Neural cell (in vitro differentiated cells): ENCODE results near the gene MRPS6. TPM values are rescaled to one million over a fixed set of nuclear protein-coding genes. Genes with fewer than 3 reads are reported as not detected.

ENCODE experiments used
- H2AFZ ChIP-seq: fragments of 200-600, 300-800 bp; sonication (generic), shearing (Covaris generic); 2 replicates; pipeline ENCODE4 v1.6.0; 2014; ENCODE audit warnings: low read depth, mild to moderate bottlenecking, antibody characterized with exemption, low read length, moderate library complexity
- H3F3A ChIP-seq: fragments of 200-600 bp; shearing (Covaris generic); 2 replicates; pipeline ENCODE4 v1.6.1; 2016; ENCODE audit warnings: mild to moderate bottlenecking, moderate library complexity, mixed read lengths, antibody characterized with exemption, low read length; ENCODE audit not compliant: insufficient read depth, poor library complexity, severe bottlenecking
- H3K27ac ChIP-seq: fragments of 200-600, 300-800 bp; sonication (generic), shearing (Covaris generic); 2 replicates; pipeline ENCODE4 v1.5.1; 2014; ENCODE audit warnings: mild to moderate bottlenecking, low read length, moderate library complexity
- H3K27me3 ChIP-seq: fragments of 300-800, 200-600 bp; sonication (generic), shearing (Covaris generic); 2 replicates; pipeline ENCODE4 v1.6.0; 2014; ENCODE audit warnings: mild to moderate bottlenecking, low read depth, low read length, moderate library complexity; ENCODE audit not compliant: insufficient read depth
- H3K36me3 ChIP-seq: fragments of 300-800, 200-600 bp; sonication (generic), shearing (Covaris generic); 2 replicates; pipeline ENCODE4 v1.5.1; 2014; ENCODE audit warnings: mild to moderate bottlenecking, antibody characterized with exemption, low read length, moderate library complexity; ENCODE audit not compliant: insufficient read depth
- H3K4me2 ChIP-seq: fragments of 300-800, 200-600 bp; sonication (generic), shearing (Covaris generic); 2 replicates; pipeline ENCODE4 v1.6.0; 2014; ENCODE audit warnings: mild to moderate bottlenecking, low read length
- H3K4me3 ChIP-seq: fragments of 300-800, 200-600 bp; sonication (generic), shearing (Covaris generic); 2 replicates; pipeline ENCODE4 v1.5.1; 2014; ENCODE audit warnings: mild to moderate bottlenecking, low read length, moderate library complexity
- H3K79me2 ChIP-seq: fragments of 200-600 bp; shearing (Covaris generic); replicated peaks from 2 replicates; pipeline ENCODE4 v1.6.0; 2014; ENCODE audit warnings: mild to moderate bottlenecking, low read length, moderate library complexity; ENCODE audit not compliant: insufficient read depth
- H3K9ac ChIP-seq: fragments of 300-800, 200-600 bp; sonication (generic), shearing (Covaris generic); 2 replicates; pipeline ENCODE4 v1.6.1; 2016; ENCODE audit warnings: mild to moderate bottlenecking, low read length, mixed read lengths
- H3K9me2 ChIP-seq: fragments of 200-600 bp; shearing (Covaris generic); 2 replicates; pipeline ENCODE4 v1.6.1; 2016; ENCODE audit warnings: mild to moderate bottlenecking, low read length, mixed read lengths; ENCODE audit not compliant: insufficient read depth
- H3K9me3 ChIP-seq: fragments of 200-600, 300-800 bp; sonication (generic), shearing (Covaris generic); 2 replicates; pipeline ENCODE4 v1.6.1; 2016; ENCODE audit warnings: mild to moderate bottlenecking, mixed run types, low read length, moderate library complexity, mixed read lengths
- H4K20me1 ChIP-seq: fragments of 200-600 bp; shearing (Covaris generic); 2 replicates; pipeline ENCODE4 v1.6.1; 2016; ENCODE audit warnings: mild to moderate bottlenecking, mixed run types; ENCODE audit not compliant: insufficient read depth
- CTCF ChIP-seq: fragments of 450-650 bp; IDR thresholded peaks from 2 replicates; pipeline ENCODE4 v1.5.1; 2014; ENCODE audit warnings: antibody characterized with exemption, mild to moderate bottlenecking, moderate library complexity; ENCODE audit not compliant: poor library complexity, severe bottlenecking
- EP300 ChIP-seq: fragments of 450-650 bp; conservative IDR thresholded peaks from 2 replicates; pipeline ENCODE4 v1.6.1; 2014; ENCODE audit warnings: antibody characterized with exemption, mild to moderate bottlenecking, moderate library complexity; ENCODE audit not compliant: poor library complexity, severe bottlenecking
- EZH2 ChIP-seq: fragments of 200-600, 300-800 bp; shearing (Covaris generic), sonication (generic); IDR thresholded peaks from 2 replicates; pipeline ENCODE4 v1.6.1; 2014; ENCODE audit warnings: antibody characterized with exemption, low read length, borderline replicate concordance, mild to moderate bottlenecking; ENCODE audit not compliant: insufficient read depth, poor library complexity, severe bottlenecking
- MXI1 ChIP-seq: fragments of 450-650 bp; conservative IDR thresholded peaks from 2 replicates; pipeline ENCODE4 v1.6.1; 2014; ENCODE audit warnings: antibody characterized with exemption, mild to moderate bottlenecking; ENCODE audit not compliant: poor library complexity, severe bottlenecking
- POLR2AphosphoS5 ChIP-seq: IDR thresholded peaks from 2 replicates; pipeline ENCODE4 v1.6.1; 2012
- RAD21 ChIP-seq: fragments of 450-650 bp; conservative IDR thresholded peaks from 2 replicates; pipeline ENCODE4 v1.6.1; 2014; ENCODE audit warnings: antibody characterized with exemption, mild to moderate bottlenecking, moderate library complexity
- SMC3 ChIP-seq: fragments of 450-650 bp; conservative IDR thresholded peaks from 2 replicates; pipeline ENCODE4 v1.6.1; 2014; ENCODE audit warnings: antibody characterized with exemption, mild to moderate bottlenecking, moderate library complexity; ENCODE audit not compliant: poor library complexity
- TAF1 ChIP-seq: IDR thresholded peaks from 2 replicates; pipeline ENCODE4 v1.6.1; 2012; ENCODE audit warnings: low read depth
- polyA plus RNA-seq: library from polyadenylated mRNA; depleted of rRNA; stranded (reverse); fragments of >200 nt; gene quantifications from 2 replicates; pipeline ENCODE4 v1.2.3, GENCODE V29; 2014
- TF ChIP-seq, protein P1 (sequence below): IDR thresholded peaks from 2 replicates; pipeline ENCODE4 v1.6.1; 2012; ENCODE audit warnings: borderline replicate concordance

Gene MRPS6
- polyA plus RNA-seq, 1 donor from 2014 or later = 70.1 TPM

GRCh38 chr21:34029743-34030528 is 43.4 kb upstream of the MRPS6 start:
- Histone ChIP-seq H3K4me3 (no peak overlapping the region), H3K9me3 (no peaks in the 10 kb centered on the region), H2AFZ (no peak overlapping the region), H3K27ac (no peak overlapping the region), H3K27me3 (no peaks in the 10 kb centered on the region), H3K9ac (no peak overlapping the region), H4K20me1 (no peaks in the 10 kb centered on the region), H3K9me2 (no peaks in the 10 kb centered on the region), H3K36me3 (no peaks in the 10 kb centered on the region), H3K4me2 (no peak overlapping the region), H3F3A (no peaks in the 10 kb centered on the region), H3K79me2 (no peaks in the 10 kb centered on the region)
- TF ChIP-seq POLR2AphosphoS5 (no peak), TAF1 (no peak), SMC3 (no peak), CTCF (no peak), EZH2 (no peak), EP300 (no peak), RAD21 (no peak), MXI1 (no peak)
- TF ChIP-seq, protein P1, sequence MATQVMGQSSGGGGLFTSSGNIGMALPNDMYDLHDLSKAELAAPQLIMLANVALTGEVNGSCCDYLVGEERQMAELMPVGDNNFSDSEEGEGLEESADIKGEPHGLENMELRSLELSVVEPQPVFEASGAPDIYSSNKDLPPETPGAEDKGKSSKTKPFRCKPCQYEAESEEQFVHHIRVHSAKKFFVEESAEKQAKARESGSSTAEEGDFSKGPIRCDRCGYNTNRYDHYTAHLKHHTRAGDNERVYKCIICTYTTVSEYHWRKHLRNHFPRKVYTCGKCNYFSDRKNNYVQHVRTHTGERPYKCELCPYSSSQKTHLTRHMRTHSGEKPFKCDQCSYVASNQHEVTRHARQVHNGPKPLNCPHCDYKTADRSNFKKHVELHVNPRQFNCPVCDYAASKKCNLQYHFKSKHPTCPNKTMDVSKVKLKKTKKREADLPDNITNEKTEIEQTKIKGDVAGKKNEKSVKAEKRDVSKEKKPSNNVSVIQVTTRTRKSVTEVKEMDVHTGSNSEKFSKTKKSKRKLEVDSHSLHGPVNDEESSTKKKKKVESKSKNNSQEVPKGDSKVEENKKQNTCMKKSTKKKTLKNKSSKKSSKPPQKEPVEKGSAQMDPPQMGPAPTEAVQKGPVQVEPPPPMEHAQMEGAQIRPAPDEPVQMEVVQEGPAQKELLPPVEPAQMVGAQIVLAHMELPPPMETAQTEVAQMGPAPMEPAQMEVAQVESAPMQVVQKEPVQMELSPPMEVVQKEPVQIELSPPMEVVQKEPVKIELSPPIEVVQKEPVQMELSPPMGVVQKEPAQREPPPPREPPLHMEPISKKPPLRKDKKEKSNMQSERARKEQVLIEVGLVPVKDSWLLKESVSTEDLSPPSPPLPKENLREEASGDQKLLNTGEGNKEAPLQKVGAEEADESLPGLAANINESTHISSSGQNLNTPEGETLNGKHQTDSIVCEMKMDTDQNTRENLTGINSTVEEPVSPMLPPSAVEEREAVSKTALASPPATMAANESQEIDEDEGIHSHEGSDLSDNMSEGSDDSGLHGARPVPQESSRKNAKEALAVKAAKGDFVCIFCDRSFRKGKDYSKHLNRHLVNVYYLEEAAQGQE = no peak

DNA sequence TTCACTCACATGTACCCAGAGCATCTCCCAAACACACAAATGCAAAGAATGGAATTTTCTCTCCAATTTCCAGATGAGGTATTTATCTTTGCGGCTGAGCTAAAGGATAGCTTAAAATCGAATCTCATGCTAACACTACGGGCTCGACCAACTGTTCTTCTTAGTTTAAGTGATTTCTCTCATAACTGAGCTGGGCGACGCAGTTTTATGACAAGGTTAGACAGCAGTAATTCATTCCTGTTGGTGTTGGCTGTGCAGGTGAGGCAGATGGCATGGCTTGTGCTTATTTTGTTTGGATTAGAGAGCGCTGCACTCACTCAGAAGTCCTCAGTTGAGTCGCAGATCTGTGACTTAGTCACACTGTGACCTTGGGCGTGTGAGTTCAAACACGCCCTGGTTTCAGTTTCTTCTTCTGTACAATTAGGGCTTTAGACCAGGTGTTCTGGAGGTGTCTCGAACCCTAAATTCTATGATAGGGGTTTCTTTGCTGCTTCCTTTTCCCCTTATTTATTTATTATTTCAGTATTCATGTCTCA is 41.5 kb upstream of the MRPS6 start:
- H2AFZ ChIP-seq = no peak overlapping the region
- no peak overlapping the region for H3K4me2 ChIP-seq
- H3K9me2 ChIP-seq = no peaks in the 10 kb centered on the region
- H3K79me2 ChIP-seq = no peaks in the 10 kb centered on the region
- H3K27ac ChIP-seq = no peak overlapping the region
- no peak overlapping the region for H3K4me3 ChIP-seq
- H3K27me3 ChIP-seq = no peaks in the 10 kb centered on the region
- H3F3A ChIP-seq = no peaks in the 10 kb centered on the region
- TF ChIP-seq, protein P1 = no peak
- H3K9me3 ChIP-seq = no peaks in the 10 kb centered on the region
- no peak overlapping the region for H3K9ac ChIP-seq
- no peaks in the 10 kb centered on the region for H3K36me3 ChIP-seq
- H4K20me1 ChIP-seq = no peaks in the 10 kb centered on the region
